ENCODE data around the gene HOXA3.

GRCh38 chr7:27131390-27131819, 21.0 kb downstream of the HOXA3 start:
- TF ChIP-seq, protein P1, sequence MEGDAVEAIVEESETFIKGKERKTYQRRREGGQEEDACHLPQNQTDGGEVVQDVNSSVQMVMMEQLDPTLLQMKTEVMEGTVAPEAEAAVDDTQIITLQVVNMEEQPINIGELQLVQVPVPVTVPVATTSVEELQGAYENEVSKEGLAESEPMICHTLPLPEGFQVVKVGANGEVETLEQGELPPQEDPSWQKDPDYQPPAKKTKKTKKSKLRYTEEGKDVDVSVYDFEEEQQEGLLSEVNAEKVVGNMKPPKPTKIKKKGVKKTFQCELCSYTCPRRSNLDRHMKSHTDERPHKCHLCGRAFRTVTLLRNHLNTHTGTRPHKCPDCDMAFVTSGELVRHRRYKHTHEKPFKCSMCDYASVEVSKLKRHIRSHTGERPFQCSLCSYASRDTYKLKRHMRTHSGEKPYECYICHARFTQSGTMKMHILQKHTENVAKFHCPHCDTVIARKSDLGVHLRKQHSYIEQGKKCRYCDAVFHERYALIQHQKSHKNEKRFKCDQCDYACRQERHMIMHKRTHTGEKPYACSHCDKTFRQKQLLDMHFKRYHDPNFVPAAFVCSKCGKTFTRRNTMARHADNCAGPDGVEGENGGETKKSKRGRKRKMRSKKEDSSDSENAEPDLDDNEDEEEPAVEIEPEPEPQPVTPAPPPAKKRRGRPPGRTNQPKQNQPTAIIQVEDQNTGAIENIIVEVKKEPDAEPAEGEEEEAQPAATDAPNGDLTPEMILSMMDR (conservative IDR thresholded peaks at IDR 0.05; ENCODE audit: low read depth, low read length) = no peak
- no peak for TF ChIP-seq EZH2 (IDR thresholded peaks at IDR 0.05; ENCODE audit: low read length, unreplicated experiment)

Measured in PC-3 (cell line).